ENCODE measurements around the gene PRKAB2. TPM values are rescaled to one million over a fixed set of nuclear protein-coding genes. Genes with fewer than 3 reads are reported as not detected.
A peak's percentile ranks its signal among the peaks of the same experiment; 100 is the strongest.

PRKAB2 gene
- total and polyA plus RNA-seq, 2 of the 13 experiments (the other 11 are each of a cell fraction or from before 2014, with no cell fraction given) = 44.0 to 118 TPM

- TF ChIP-seq SMARCE1 (IDR thresholded peaks at IDR 0.05; ENCODE audit: borderline replicate concordance) (no peak), SOX13 (IDR thresholded peaks at IDR 0.05) (peak; percentile 45; the same call in 1 of the 2 replicates), SOX13 (CRISPR knock-in tag; conservative IDR thresholded peaks at IDR 0.05 in 1 of 2, IDR thresholded peaks at IDR 0.05 in 1 of 2) (peak in 1 of 2 experiments; percentile 67; a peak in 1 of 4 replicates), XBP1 (CRISPR knock-in tag; IDR thresholded peaks at IDR 0.05) (0 out of 2 replicates have a peak, but pooled peaks have one; percentile 21), NR2F1 (CRISPR knock-in tag; IDR thresholded peaks at IDR 0.05) (no peak), DRAP1 (CRISPR knock-in tag; IDR thresholded peaks at IDR 0.05) (no peak; the same call in none of the 2 replicates), MTA1 (CRISPR knock-in tag; IDR thresholded peaks at IDR 0.05; ENCODE audit: borderline replicate concordance) (peak; percentile 93), SATB2 (CRISPR knock-in tag; IDR thresholded peaks at IDR 0.05) (no peak), CSRNP2 (CRISPR knock-in tag; conservative IDR thresholded peaks at IDR 0.05; ENCODE audit: low read depth) (no peak), SALL2 (CRISPR knock-in tag; IDR thresholded peaks at IDR 0.05) (peak; percentile 56; the same call in 1 of the 2 replicates), ZNF274 (CRISPR knock-in tag; IDR thresholded peaks at IDR 0.05) (peak; percentile 26; the same call in 1 of the 2 replicates), ZNF207 (IDR thresholded peaks at IDR 0.05; ENCODE audit: borderline replicate concordance) (no peak), ZBTB14 (CRISPR knock-in tag; IDR thresholded peaks at IDR 0.05) (peak; percentile 97), GABPA (IDR thresholded peaks at IDR 0.05; ENCODE audit: low read depth, low read length) (no peak), GABPA (CRISPR knock-in tag; IDR thresholded peaks at IDR 0.05; ENCODE audit: low read depth) (0 out of 2 replicates have a peak, but pooled peaks have one; percentile 39), ZNF589 (CRISPR knock-in tag; conservative IDR thresholded peaks at IDR 0.05) (peak; percentile 78), MED8 (CRISPR knock-in tag; IDR thresholded peaks at IDR 0.05; ENCODE audit: insufficient replicate concordance) (peak; percentile 72), LCORL (IDR thresholded peaks at IDR 0.05) (no peak), LCORL (CRISPR knock-in tag; IDR thresholded peaks at IDR 0.05) (peak; percentile 90), KAT2B (IDR thresholded peaks at IDR 0.05; ENCODE audit: borderline replicate concordance, low read depth, low read length) (no peak), NFKBIZ (CRISPR knock-in tag; IDR thresholded peaks at IDR 0.05) (no peak; the same call in 1 of the 2 replicates), CBX2 (IDR thresholded peaks at IDR 0.05; ENCODE audit: low read depth, low read length) (no peak), CBX2 (CRISPR knock-in tag; IDR thresholded peaks at IDR 0.05; ENCODE audit: low read depth) (no peak), REL (CRISPR knock-in tag; conservative IDR thresholded peaks at IDR 0.05) (peak; percentile 63; the same call in 1 of the 2 replicates), NBN (conservative IDR thresholded peaks at IDR 0.05) (no peak), TFE3 (CRISPR knock-in tag; IDR thresholded peaks at IDR 0.05) (peak; percentile 10; the same call in 1 of the 2 replicates), ZFP82 (CRISPR knock-in tag; IDR thresholded peaks at IDR 0.05; ENCODE audit: borderline replicate concordance) (peak; percentile 93)
Measured at GRCh38 chr1:147172168-147173016, at the start of gene PRKAB2 (continued).
